ENCODE data around the gene CCDC142.

GRCh38 chr2:74428675-74429074, 54.1 kb downstream of the CCDC142 start:
- TF ChIP-seq, protein P1, sequence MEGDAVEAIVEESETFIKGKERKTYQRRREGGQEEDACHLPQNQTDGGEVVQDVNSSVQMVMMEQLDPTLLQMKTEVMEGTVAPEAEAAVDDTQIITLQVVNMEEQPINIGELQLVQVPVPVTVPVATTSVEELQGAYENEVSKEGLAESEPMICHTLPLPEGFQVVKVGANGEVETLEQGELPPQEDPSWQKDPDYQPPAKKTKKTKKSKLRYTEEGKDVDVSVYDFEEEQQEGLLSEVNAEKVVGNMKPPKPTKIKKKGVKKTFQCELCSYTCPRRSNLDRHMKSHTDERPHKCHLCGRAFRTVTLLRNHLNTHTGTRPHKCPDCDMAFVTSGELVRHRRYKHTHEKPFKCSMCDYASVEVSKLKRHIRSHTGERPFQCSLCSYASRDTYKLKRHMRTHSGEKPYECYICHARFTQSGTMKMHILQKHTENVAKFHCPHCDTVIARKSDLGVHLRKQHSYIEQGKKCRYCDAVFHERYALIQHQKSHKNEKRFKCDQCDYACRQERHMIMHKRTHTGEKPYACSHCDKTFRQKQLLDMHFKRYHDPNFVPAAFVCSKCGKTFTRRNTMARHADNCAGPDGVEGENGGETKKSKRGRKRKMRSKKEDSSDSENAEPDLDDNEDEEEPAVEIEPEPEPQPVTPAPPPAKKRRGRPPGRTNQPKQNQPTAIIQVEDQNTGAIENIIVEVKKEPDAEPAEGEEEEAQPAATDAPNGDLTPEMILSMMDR (IDR thresholded peaks at IDR 0.05) = no peak
- no peak for TF ChIP-seq EZH2phosphoT487 (IDR thresholded peaks at IDR 0.05; ENCODE audit: borderline replicate concordance, low read depth)
- TF ChIP-seq TCF12 (IDR thresholded peaks at IDR 0.05) = no peak
- TF ChIP-seq EP300 (IDR thresholded peaks at IDR 0.05; ENCODE audit: borderline replicate concordance in 1 of 2, low read depth in 1 of 2, low read length in 1 of 2) = no peak
- TF ChIP-seq RFX5 (IDR thresholded peaks at IDR 0.05; ENCODE audit: low read length) = no peak
- no peak for TF ChIP-seq SMC3 (IDR thresholded peaks at IDR 0.05; ENCODE audit: low read depth, low read length)
- TF ChIP-seq POLR2AphosphoS5 (IDR thresholded peaks at IDR 0.05; ENCODE audit: low read depth, low read length) = no peak
- TF ChIP-seq YY1 (IDR thresholded peaks at IDR 0.05; ENCODE audit: low read depth) = no peak
- no peak for TF ChIP-seq PBX3 (IDR thresholded peaks at IDR 0.05)
- TF ChIP-seq MXI1 (IDR thresholded peaks at IDR 0.05; ENCODE audit: low read depth, low read length) = no peak
- TF ChIP-seq ELF1 (IDR thresholded peaks at IDR 0.05) = no peak

Data from SK-N-SH (cell line).